Smooth muscle cell (in vitro differentiated cells): Measurements from ENCODE around the gene ZP2. TPM values are rescaled to one million over a fixed set of nuclear protein-coding genes. Genes with fewer than 3 reads are reported as not detected.
"Not testable (repeated sequence)": the region's sequence is repeated elsewhere in the genome, so short reads cannot be mapped to it uniquely, and the experiment has no call there.

Experiments
- DNase-seq: peaks from one replicate; lab custom pipeline; 2025; ENCODE audit not compliant: unreplicated experiment; lab: John Stamatoyannopoulos, UW
- H2AFZ ChIP-seq: fragments of 200-600 bp; sonication (generic); 2 replicates; pipeline ENCODE4 v1.6.0; 2016; ENCODE audit warnings: antibody characterized with exemption, low read depth, mild to moderate bottlenecking
- H3F3A ChIP-seq: fragments of 200-600 bp; sonication (generic); 2 replicates; pipeline ENCODE4 v1.6.0; 2017; ENCODE audit warnings: antibody characterized with exemption, low read depth
- H3K27ac ChIP-seq: fragments of 200-600 bp; sonication (generic); 2 replicates; pipeline ENCODE4 v1.5.1; 2016; ENCODE audit warnings: low read depth, mild to moderate bottlenecking
- H3K27me3 ChIP-seq: fragments of 200-600 bp; sonication (generic); 2 replicates; pipeline ENCODE4 v1.6.1; 2016; ENCODE audit warnings: low read depth, mild to moderate bottlenecking
- H3K36me3 ChIP-seq: fragments of 200-600 bp; sonication (generic); 2 replicates; pipeline ENCODE4 v1.5.1; 2016; ENCODE audit warnings: low read depth
- H3K4me1 ChIP-seq: fragments of 200-600 bp; sonication (generic); 2 replicates; pipeline ENCODE4 v1.5.1; 2016; ENCODE audit warnings: low read depth
- H3K4me2 ChIP-seq: fragments of 200-600 bp; sonication (generic); 2 replicates; pipeline ENCODE4 v1.6.0; 2016; ENCODE audit warnings: mild to moderate bottlenecking
- H3K4me3 ChIP-seq: fragments of 200-600 bp; sonication (generic); 2 replicates; pipeline ENCODE4 v1.5.1; 2016; ENCODE audit warnings: mild to moderate bottlenecking
- H3K79me2 ChIP-seq: fragments of 200-600 bp; sonication (generic); 2 replicates; pipeline ENCODE4 v1.6.0; 2016; ENCODE audit warnings: low read depth, mild to moderate bottlenecking
- H3K9ac ChIP-seq: fragments of 200-600 bp; sonication (generic); 2 replicates; pipeline ENCODE4 v1.6.0; 2016; ENCODE audit warnings: low read depth
- H3K9me3 ChIP-seq: fragments of 200-600 bp; sonication (generic); replicated peaks from 2 replicates; pipeline ENCODE4 v1.5.1; 2016; ENCODE audit warnings: low read depth
- H4K20me1 ChIP-seq: fragments of 200-600 bp; sonication (generic); 2 replicates; pipeline ENCODE4 v1.6.0; 2016; ENCODE audit warnings: low read depth
- CTCF ChIP-seq: fragments of 200-600 bp; sonication (generic); IDR thresholded peaks from 2 replicates; pipeline ENCODE4 v1.5.1; 2017; ENCODE audit warnings: borderline replicate concordance, mild to moderate bottlenecking, antibody characterized with exemption; ENCODE audit not compliant: insufficient read depth, poor library complexity, severe bottlenecking
- WGBS: methylation state at CpG from one replicate; pipeline ENCODE4 v1.1.7; 2016; ENCODE audit warnings: low lambda C conversion rate; 5-methylcytosine and 5-hydroxymethylcytosine counted together
- polyA plus RNA-seq: library from polyadenylated mRNA; unstranded; fragments of >200 nt; fragmentation: Nextera tagmentation; extraction: Ambion mirVana; gene quantifications from 2 replicates; pipeline ENCODE4 v1.2.1, GENCODE V29; 2016
- total RNA-seq: library from RNA; depleted of rRNA; stranded (reverse); fragments of >200 nt; gene quantifications from 2 replicates; pipeline ENCODE4 v1.2.3, GENCODE V29; 2014

The ZP2 gene
- total and polyA plus RNA-seq, 2 experiments from 2014 or later: not detected

GRCh38 chr16:21172650-21173049 lies 38.7 kb downstream of the ZP2 start:
- Histone ChIP-seq H3K36me3 (peaks cover 19% of the 10 kb centered on the region), H3K4me2 (no peak overlapping the region), H3K4me3 (no peak overlapping the region), H3K4me1 (no peaks in the 10 kb centered on the region), H3K27ac (no peak overlapping the region), H3K9ac (no peak overlapping the region), H2AFZ (no peak overlapping the region), H4K20me1 (peaks cover 3% of the 10 kb centered on the region), H3K79me2 (no peaks in the 10 kb centered on the region), H3K9me3 (no peaks in the 10 kb centered on the region), H3K27me3 (no peaks in the 10 kb centered on the region), H3F3A (no peaks in the 10 kb centered on the region)
- 90% methylated on average over 3 of the region's 3 CpGs for WGBS
- no peak for TF ChIP-seq CTCF
- DNase-seq: no peak

- H4K20me1 ChIP-seq, H3K27ac ChIP-seq, H3K9ac ChIP-seq, H3F3A ChIP-seq, DNase-seq, H3K4me1 ChIP-seq, H3K79me2 ChIP-seq, H3K4me2 ChIP-seq, H2AFZ ChIP-seq, H3K27me3 ChIP-seq, H3K4me3 ChIP-seq, H3K9me3 ChIP-seq: not testable (repeated sequence)
- WGBS: 92% methylated on average over 8 of the region's 8 CpGs
- peaks cover 13% of the 10 kb centered on the region for H3K36me3 ChIP-seq
Measured at GRCh38 chr16:21170116-21170515, 41.3 kb downstream of the ZP2 start.

DNA sequence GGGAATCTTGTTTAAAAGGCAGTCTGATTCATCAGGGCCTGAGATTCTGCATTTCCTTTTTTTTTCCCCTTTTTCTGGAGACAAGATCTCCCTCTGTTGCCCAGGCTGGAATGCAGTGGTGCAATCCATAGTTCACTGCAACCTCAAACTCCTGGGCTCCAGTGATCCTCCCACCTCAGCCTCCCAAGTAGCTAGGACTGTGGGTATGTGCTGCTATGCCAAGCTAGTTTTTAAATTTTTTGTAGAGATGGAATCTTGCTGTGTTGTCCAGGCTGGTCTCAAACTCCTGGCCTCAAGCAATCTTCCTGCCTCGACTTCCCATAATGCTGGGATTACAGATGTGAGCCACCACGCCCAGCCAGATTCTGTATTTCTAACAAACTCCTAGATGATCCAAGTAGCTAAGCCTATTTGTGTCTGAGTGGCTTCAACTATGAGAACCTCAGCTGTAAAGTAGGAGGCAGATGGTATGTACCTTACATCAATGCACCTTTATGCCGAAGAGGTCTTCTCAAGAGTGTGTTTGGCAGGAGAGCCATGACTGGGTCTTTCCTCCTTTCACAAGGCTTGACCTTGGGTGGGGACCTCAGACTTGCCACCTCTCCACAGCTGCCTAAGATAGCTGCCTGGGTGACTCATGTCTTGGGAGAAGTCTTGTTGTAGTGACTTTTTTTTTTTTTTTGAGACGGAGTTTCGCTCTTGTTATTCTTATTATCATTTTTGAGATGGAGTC lies 42.0 kb downstream of the ZP2 start:
- Histone ChIP-seq H3K27me3 (no peaks in the 10 kb centered on the region), H3K36me3 (peaks cover 11% of the 10 kb centered on the region), H3K9ac (no peak overlapping the region), H3K9me3 (no peaks in the 10 kb centered on the region), H2AFZ (no peak overlapping the region), H4K20me1 (peaks cover 3% of the 10 kb centered on the region), H3K4me1 (no peaks in the 10 kb centered on the region), H3K4me2 (no peak overlapping the region), H3K4me3 (no peak overlapping the region), H3K27ac (no peak overlapping the region), H3K79me2 (no peaks in the 10 kb centered on the region), H3F3A (no peaks in the 10 kb centered on the region)
- TF ChIP-seq CTCF: no peak
- 91% methylated on average over 5 of the region's 5 CpGs for WGBS
- no peak for DNase-seq

DNA sequence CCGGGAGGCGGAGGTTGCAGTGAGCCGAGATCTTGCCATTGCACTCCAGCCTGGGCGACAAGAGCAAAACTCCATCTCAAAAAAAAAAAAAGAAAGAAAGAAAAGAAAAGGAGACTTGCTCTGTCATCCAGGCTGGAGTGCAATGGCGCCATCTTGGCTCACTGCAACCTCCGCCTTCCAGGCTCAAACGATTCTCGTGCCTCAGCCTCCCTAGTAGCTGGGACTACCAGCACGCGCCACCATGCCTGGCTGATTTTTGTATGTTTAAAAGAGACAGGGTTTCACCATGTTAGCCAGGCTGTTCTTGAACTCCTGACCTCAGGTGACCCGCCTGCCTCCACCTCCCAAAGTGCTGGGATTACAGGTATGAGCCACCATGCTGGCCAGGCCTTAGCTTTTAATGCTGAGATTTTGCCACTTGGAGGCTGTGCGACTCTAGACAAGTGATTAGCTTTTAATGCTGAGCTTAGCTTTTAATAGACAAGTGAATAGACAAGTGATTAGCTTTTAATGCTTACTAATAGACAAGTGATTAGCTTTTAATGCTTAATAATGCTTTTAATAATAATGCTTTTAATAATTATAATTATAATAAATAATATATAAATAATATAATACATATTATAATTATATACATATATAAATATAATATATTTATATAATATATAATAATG lies 43.3 kb downstream of the ZP2 start:
- no peaks in the 10 kb centered on the region for H3F3A ChIP-seq
- H3K27ac ChIP-seq: no peak overlapping the region
- peaks cover 7% of the 10 kb centered on the region for H3K36me3 ChIP-seq
- no peak overlapping the region for H2AFZ ChIP-seq
- no peak for TF ChIP-seq CTCF
- WGBS: 97% methylated on average over 12 of the region's 12 CpGs
- no peaks in the 10 kb centered on the region for H3K79me2 ChIP-seq
- H3K4me3 ChIP-seq: no peak overlapping the region
- no peak overlapping the region for H3K4me2 ChIP-seq
- peaks cover 3% of the 10 kb centered on the region for H4K20me1 ChIP-seq
- no peaks in the 10 kb centered on the region for H3K9me3 ChIP-seq
- DNase-seq: no peak
- no peak overlapping the region for H3K9ac ChIP-seq
- no peaks in the 10 kb centered on the region for H3K4me1 ChIP-seq
- no peaks in the 10 kb centered on the region for H3K27me3 ChIP-seq
